CD4-positive, alpha-beta T cell treated with Interleukin-15 for 4 hours (primary cell): ENCODE results near the gene TRIP11.

Source experiments
- DNase-seq: peaks from one replicate; pipeline ENCODE4 v3.0.0-alpha.2; 2020; ENCODE audit warnings: low spot score

The TRIP11 gene

DNA sequence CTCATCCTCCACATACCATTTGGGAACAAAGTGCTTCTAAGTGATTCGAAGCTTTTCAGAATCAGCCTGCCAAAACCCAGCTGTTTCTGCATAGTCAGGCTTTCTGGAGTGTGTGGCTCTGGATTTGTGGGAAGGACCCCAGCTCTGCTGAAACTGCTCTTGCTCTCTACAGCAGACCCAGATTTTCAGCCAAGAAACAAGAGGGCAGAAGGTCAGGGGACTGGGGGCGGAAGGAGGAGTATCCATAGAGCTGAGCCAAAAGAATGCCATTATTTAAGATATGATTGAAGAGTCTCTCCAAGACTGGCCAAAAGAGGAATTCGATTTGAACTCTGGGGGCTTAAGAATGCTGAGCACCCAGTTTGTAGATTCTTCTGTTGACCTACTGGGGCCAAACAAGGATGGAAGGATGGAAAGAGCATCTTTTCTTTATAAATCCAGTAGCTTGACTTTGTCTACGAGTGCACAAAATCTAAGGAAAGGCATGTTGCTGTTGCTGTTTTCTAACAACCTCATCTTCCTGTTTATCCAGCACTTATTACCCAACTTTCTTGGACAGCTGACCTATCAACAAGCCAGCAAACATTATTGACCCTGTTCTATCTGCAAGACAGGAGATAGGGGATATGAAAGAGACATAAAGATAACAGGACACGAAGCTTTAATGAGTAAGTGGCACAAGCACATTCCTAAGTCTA, 121.5 kb downstream of the TRIP11 start:
- DNase-seq, result no peak
